Hematopoietic multipotent progenitor cell treated with erythropoietin and hydrocortisone succinate and interleukin-3 and kit ligand, for 15 days (in vitro differentiated cells): ENCODE data around the gene FEM1A.
"Not testable (repeated sequence)": the region's sequence is repeated elsewhere in the genome, so short reads cannot be mapped to it uniquely, and the experiment has no call there.

Source experiments
- DNase-seq: peaks from one replicate; pipeline ENCODE4 v3.0.0-alpha.2; 2015; ENCODE audit warnings: low spot score

The FEM1A gene

DNA sequence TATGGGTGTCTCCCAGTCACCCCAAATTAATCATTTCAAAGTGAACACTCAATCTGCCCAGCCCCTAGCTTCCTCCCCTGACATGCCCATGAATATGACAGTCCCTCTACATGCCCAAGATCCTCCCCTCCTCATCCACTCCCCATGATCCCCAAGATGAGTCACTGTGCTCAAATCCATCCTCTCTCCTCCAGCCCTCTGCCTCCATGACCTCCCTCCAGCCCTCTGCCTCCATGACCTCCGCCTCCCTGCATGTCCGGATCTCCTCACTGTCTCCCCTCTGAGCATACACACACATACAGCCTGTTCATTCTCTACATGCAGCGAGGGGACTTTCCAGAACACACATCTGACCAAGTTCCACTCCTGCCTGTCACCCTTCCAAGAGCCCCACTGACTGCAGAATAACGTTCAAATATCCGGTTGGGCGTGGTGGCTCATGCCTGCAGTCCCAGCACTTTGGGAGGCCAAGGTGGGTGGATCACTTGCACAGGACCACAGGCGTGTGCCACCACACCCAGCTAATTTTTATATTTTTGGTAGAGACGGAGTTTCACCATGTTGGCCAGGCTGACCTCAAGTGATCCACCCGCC, 18.4 kb upstream of the FEM1A start:
- no peak for DNase-seq

GRCh38 chr19:4774136-4774535, 17.4 kb upstream of the FEM1A start:
- no peak for DNase-seq

DNA sequence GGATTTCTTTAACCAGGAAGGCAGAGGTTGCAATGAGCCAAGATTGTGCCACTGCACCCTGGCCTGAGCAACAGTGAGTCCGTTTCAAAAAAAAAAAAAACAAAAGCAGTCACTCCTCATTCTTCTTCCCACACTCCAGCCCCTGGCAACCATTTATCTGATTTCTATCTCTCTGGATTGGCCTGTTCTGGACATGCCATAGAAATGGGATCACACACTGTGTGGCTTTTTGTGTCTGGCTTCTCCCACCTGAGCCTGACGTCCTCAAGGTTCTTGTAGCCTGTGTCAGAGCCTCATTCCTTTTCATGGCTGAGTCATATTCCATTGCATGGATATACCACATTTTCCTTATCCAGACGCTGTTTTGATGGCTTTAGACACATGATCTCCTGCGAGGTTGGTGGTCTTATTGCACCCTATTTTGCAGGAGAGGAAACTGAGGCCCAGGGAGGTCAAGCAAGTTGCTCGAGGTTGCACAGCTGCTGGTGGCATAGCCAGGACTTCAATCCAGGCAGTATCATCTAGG, 15.8 kb upstream of the FEM1A start:
- no peak for DNase-seq

GRCh38 chr19:4776436-4777211, 14.9 kb upstream of the FEM1A start:
- DNase-seq, result no peak

DNA sequence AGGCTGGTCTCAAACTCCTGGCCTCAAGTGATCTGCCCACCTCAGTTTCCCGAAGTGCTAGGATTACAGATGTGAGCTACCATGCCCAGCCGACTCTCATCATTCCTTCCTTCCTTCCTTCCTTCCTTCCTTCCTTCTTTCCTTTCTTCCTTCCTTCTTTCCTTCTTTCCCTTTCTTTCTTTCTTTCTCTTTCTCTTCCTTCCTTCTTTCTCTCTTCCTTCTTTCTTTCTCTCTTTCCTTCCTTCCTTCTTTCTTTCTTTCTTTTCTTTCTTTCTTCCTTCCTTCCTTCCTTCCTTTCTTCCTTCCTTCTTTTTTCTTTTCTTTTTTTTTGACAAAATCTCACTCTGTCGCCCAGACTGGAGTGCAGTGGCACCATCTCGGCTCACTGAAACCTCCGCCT, 13.4 kb upstream of the FEM1A start:
- not testable (repeated sequence) for DNase-seq

DNA sequence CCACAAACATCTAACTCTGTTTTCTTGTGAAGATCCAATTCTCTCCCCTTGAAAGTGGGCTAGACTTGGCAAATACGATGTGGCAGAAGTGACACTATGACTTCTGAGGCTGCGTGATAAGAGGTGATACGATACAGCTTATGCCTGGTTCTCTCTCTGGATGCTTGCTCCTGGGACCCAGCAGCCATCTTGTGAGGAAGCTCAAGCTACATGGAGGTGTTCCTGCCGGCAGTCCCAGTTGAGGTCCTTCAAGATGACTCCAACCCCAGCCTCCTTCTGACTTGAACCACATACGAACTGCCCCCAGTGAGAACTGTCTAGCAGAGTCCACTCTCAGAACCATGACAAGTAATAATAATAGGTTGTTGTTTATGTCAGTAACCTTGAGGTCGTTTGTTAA, 10.7 kb upstream of the FEM1A start:
- no peak for DNase-seq

DNA sequence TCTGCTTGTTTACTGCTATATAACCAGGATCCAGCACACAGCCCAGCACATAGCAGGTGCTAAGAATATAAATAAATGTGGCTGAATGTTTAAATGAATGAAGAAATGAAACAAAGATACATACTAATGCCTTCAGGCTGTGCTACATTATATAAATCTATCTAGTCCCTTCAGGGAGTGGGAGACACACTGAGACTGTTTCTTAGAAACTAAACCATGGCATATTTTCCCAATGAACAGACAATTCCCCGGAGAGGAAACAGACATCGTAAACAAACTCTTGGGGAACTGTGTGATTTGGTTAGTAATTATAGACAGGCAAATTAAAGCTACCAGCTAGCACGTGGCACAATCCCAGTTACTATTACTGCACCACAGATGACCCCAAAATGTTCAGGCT, 9.7 kb upstream of the FEM1A start:
- no peak for DNase-seq

DNA sequence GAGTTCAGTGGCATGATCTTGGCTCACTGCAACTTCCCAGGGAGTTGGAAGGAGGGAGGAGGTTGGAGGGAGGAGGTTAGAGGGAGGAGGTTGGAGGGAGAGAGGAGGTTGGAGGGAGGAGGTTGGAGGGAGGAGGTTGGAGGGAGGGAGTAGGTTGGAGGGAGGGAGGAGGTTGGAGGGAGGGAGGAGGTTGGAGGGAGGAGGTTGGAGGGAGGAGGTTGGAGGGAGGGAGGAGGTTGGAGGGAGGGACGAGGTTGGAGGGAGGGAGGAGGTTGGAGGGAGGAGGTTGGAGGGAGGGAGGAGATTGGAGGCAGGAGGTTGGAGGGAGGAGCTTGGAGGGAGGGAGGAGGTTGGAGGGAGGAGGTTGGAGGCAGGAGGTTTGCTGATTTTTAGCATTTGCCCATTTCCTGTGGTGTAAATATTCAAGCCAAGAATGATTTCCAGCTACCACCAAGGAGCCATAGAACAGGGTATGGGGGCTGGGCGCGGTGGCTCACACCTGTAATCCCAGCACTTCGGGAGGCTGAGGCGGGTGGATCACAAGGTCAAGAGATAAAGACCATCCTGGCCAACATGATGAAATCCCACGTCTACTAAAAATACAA, 5.0 kb upstream of the FEM1A start:
- not testable (repeated sequence) for DNase-seq

DNA sequence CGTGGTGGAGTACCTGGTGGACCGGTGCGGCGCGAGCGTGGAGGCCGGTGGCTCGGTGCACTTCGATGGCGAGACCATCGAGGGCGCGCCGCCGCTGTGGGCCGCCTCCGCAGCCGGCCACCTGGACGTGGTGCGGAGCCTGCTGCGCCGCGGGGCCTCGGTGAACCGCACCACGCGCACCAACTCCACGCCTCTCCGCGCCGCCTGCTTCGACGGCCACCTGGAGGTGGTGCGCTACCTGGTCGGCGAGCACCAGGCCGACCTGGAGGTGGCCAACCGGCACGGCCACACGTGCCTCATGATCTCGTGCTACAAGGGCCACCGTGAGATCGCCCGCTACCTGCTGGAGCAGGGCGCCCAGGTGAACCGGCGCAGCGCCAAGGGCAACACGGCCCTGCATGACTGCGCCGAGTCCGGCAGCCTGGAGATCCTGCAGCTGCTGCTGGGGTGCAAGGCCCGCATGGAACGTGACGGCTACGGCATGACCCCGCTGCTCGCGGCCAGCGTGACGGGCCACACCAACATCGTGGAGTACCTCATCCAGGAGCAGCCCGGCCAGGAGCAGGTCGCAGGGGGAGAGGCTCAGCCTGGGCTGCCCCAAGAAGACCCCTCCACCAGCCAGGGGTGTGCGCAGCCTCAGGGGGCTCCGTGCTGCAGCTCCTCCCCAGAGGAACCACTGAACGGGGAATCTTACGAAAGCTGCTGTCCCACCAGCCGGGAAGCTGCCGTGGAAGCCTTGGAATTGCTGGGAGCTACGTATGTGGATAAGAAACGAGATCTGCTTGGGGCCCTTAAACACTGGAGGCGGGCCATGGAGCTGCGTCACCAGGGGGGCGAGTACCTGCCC, 708 bp downstream of the FEM1A start:
- not testable (repeated sequence) for DNase-seq

- DNase-seq, result not testable (repeated sequence)
Measured at GRCh38 chr19:4792866-4793195, 1.3 kb downstream of the FEM1A start.

DNA sequence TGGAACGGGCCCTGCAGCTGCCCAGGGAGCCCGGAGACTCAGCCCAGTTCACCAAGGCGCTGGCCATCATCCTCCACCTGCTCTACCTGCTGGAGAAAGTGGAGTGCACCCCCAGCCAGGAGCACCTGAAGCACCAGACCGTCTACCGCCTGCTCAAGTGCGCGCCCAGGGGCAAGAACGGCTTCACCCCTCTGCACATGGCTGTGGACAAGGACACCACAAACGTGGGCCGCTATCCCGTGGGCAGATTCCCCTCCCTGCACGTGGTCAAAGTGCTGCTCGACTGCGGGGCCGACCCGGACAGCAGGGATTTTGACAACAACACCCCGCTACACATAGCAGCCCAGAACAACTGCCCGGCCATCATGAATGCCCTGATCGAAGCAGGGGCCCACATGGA, 1.7 kb downstream of the FEM1A start:
- DNase-seq, result not testable (repeated sequence)

GRCh38 chr19:4794971-4795370, 3.4 kb downstream of the FEM1A start:
- DNase-seq, result no peak

- DNase-seq, result no peak
Measured at GRCh38 chr19:4795400-4795799, 3.9 kb downstream of the FEM1A start.

DNA sequence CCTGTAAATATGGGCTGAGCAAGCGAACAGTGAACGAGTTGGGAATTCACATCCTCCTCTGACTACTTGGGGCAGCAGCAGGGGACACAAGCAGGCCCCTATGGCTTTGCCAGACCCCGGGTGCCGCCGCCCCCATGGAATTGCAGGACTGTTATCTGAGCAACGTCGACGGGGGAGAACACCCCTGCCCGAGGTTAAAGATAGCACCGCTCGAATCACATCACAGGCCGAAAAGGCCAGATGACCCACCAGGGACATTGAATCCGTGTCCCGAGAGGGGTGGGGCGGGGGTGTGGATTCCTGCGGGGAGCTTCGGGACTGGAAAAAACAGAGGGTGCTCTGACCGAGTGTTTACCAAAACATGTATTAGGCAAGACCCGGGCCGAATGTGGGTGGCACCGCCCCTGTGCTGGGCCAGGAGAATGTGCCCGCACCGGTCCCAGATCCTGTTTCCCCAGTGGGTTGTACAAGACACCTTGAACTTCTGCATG, 9.1 kb downstream of the FEM1A start:
- no peak for DNase-seq

DNA sequence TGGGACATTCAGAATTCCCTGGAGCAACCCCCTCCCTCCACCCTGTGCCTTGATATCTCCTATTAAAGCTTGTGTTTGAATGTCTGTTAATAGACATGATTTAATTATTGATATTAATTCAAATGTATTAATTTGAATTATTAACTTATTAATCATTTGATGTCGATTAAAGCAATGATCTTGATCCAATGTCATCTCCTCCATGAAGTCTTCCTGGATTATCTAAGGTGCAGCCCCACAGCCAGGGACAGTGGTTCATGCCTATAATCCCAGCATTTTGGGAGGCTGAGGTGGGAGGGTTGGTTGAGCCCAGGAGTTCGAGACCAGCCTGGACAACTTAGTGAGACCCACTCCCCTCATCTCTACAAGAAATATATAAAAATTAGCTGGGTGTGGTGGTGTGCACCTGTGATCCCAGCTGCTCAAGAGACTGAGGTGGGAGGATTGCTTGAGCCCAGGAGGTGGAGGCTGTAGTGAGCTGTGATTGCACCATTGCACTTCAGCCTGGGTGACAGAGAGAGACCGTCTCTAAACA, 9.6 kb downstream of the FEM1A start:
- no peak for DNase-seq

DNA sequence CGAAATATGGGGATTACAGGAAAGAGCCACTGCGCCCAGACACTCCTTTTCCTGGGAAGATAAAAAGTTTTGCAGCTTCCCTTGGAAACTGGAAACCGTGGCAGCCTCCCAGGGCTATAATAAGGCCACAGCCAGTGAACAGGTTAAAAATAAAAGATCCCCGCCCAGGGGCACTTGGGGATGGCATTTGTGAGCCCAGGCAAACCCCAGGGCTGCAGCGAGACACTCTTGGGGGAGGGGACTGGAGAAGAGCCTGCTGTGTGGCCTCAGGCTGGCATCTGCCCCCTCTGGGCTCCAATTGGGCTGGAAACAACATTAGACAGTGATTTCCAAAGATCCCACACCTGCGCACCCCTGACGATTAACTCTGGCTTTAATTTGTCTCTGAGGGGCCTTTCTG, 11.2 kb downstream of the FEM1A start:
- no peak for DNase-seq

- DNase-seq, result peak; percentile 45
Measured at GRCh38 chr19:4803736-4804695, 12.5 kb downstream of the FEM1A start.

- not testable (repeated sequence) for DNase-seq
Measured at GRCh38 chr19:4805140-4805539, 13.6 kb downstream of the FEM1A start.

- DNase-seq, result no peak
Measured at GRCh38 chr19:4806384-4806783, 14.8 kb downstream of the FEM1A start.

DNA sequence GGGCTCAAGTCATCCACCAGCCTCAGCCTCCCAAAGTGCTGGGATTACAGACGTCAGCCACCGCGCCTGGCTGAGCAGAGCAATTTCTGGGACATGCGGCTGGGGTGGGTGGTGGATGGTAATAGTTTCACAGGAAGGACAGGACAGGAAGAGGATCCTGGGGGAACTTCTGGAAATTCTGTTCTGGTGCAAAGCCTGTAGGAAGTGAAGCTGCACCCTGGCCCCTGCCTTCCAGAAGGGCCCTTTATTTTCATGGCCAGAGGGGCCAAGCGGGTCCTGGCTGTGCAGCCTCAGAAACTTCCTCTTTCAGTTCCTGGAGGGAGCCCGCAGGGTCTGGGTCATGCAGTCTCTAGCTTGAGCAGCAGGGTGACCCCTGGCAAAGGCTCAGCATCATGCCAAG, 15.7 kb downstream of the FEM1A start:
- DNase-seq, result no peak
